ENCODE measurements around the gene CHD2.

DNA sequence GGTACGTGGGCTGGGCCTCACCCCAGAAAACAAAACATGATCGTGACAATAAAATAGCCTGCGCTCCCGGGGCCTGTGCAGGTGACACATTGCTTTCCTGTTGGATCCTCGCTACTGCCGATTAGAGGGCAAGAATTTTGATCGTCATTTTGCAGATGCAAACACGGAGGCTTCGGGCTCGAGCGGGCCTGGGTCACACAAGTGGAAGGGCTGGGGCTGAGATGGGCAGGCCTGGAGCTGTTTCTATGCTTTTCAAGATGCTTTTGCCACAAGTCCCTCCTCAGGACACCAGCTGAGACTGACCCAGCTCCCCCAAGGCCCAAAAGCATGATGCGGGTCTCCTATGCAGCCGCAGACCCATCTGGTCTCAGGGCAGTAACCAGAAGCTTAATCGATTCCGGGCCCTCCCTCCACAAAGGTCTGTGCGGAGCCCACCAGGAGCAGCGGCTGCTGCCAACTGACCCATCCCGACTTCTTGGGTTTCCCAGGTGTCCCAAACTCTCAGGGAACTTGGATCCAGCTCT lies 158.8 kb downstream of the CHD2 start:
- TF ChIP-seq EZH2 (IDR thresholded peaks at IDR 0.05; ENCODE audit: borderline replicate concordance, low read length): no peak
- TF ChIP-seq CTCF (conservative IDR thresholded peaks at IDR 0.05 in 1 of 2, IDR thresholded peaks at IDR 0.05 in 1 of 2; ENCODE audit: extremely low read depth in 1 of 2, insufficient read depth in 1 of 2, low read depth in 1 of 2, low read length in 2 of 2): no peak
